Measurements from ENCODE around the gene TNKS2. TPM values are rescaled to one million over a fixed set of nuclear protein-coding genes. Genes with fewer than 3 reads are reported as not detected.

Gene TNKS2
- total and polyA plus RNA-seq, 2 of the 13 experiments (the other 11 are each of a cell fraction or from before 2014, with no cell fraction given), result 15.2 to 19.4 TPM

- peak; percentile 48; the same call in 1 of the 2 replicates for TF ChIP-seq ZHX1 (CRISPR knock-in tag; IDR thresholded peaks at IDR 0.05; ENCODE audit: low read depth)
- peak; percentile 37; the same call in 1 of the 2 replicates for TF ChIP-seq ZBTB26 (CRISPR knock-in tag; IDR thresholded peaks at IDR 0.05; ENCODE audit: borderline replicate concordance)
- TF ChIP-seq ZNF800 (CRISPR knock-in tag; IDR thresholded peaks at IDR 0.05), result 0 out of 2 replicates have a peak, but pooled peaks have one; percentile 15
- peak; percentile 70 for TF ChIP-seq HNRNPLL (IDR thresholded peaks at IDR 0.05; ENCODE audit: low read depth, low read length, poor library complexity, severe bottlenecking)
- TF ChIP-seq HDAC2 (CRISPR knock-in tag; IDR thresholded peaks at IDR 0.05), result peak; percentile 23; the same call in 1 of the 2 replicates
- TF ChIP-seq ZNF326 (CRISPR knock-in tag; IDR thresholded peaks at IDR 0.05; ENCODE audit: borderline replicate concordance), result no peak
- TF ChIP-seq SALL2 (CRISPR knock-in tag; IDR thresholded peaks at IDR 0.05), result peak; percentile 73; the same call in 1 of the 2 replicates
- peak; percentile 69; the same call in 1 of the 2 replicates for TF ChIP-seq NCOA1 (CRISPR knock-in tag; IDR thresholded peaks at IDR 0.05)
- no peak for TF ChIP-seq ETS1 (CRISPR knock-in tag; IDR thresholded peaks at IDR 0.05)
- 0 out of 2 replicates have a peak, but pooled peaks have one; percentile 6 for TF ChIP-seq ZNF83 (CRISPR knock-in tag; IDR thresholded peaks at IDR 0.05; ENCODE audit: borderline replicate concordance)
- TF ChIP-seq MATR3 (CRISPR knock-in tag; IDR thresholded peaks at IDR 0.05), result no peak
- TF ChIP-seq EED (CRISPR knock-in tag; IDR thresholded peaks at IDR 0.05), result no peak
- TF ChIP-seq THYN1 (CRISPR knock-in tag; IDR thresholded peaks at IDR 0.05; ENCODE audit: borderline replicate concordance, low read depth), result no peak
- peak; percentile 88 for TF ChIP-seq ZNF124 (CRISPR knock-in tag; IDR thresholded peaks at IDR 0.05)
- peak; percentile 84 for TF ChIP-seq THAP11 (CRISPR knock-in tag; IDR thresholded peaks at IDR 0.05)
- TF ChIP-seq KDM5B (CRISPR knock-in tag; IDR thresholded peaks at IDR 0.05; ENCODE audit: borderline replicate concordance), result peak; percentile 56; the same call in 1 of the 2 replicates
- TF ChIP-seq MZF1 (CRISPR knock-in tag; IDR thresholded peaks at IDR 0.05; ENCODE audit: borderline replicate concordance), result no peak
- TF ChIP-seq NR2F2 (IDR thresholded peaks at IDR 0.05; ENCODE audit: borderline replicate concordance, low read depth), result no peak
- peak; percentile 81; the same call in 1 of the 2 replicates for TF ChIP-seq ZNF598 (CRISPR knock-in tag; IDR thresholded peaks at IDR 0.05; ENCODE audit: borderline replicate concordance)
- TF ChIP-seq DNMT3B (CRISPR knock-in tag; conservative IDR thresholded peaks at IDR 0.05), result peak; percentile 70; the same call in 1 of the 2 replicates
- peak; percentile 96 for TF ChIP-seq MAX (IDR thresholded peaks at IDR 0.05)
- no peak for TF ChIP-seq SATB2 (CRISPR knock-in tag; IDR thresholded peaks at IDR 0.05)
These were observed at the start of gene TNKS2 (continued) for GRCh38 chr10:91797874-91798648.
